GM10847 (cell line): ENCODE measurements around the gene NEURL1B.

Experiments
- POLR2A ChIP-seq: IDR thresholded peaks from 2 replicates; pipeline ENCODE4 v1.6.1; 2011; ENCODE audit not compliant: insufficient read length; ENCODE audit errors: extremely low read depth

NEURL1B gene

GRCh38 chr5:172624083-172624995 is 16.7 kb upstream of the NEURL1B start:
- TF ChIP-seq POLR2A = no peak

DNA sequence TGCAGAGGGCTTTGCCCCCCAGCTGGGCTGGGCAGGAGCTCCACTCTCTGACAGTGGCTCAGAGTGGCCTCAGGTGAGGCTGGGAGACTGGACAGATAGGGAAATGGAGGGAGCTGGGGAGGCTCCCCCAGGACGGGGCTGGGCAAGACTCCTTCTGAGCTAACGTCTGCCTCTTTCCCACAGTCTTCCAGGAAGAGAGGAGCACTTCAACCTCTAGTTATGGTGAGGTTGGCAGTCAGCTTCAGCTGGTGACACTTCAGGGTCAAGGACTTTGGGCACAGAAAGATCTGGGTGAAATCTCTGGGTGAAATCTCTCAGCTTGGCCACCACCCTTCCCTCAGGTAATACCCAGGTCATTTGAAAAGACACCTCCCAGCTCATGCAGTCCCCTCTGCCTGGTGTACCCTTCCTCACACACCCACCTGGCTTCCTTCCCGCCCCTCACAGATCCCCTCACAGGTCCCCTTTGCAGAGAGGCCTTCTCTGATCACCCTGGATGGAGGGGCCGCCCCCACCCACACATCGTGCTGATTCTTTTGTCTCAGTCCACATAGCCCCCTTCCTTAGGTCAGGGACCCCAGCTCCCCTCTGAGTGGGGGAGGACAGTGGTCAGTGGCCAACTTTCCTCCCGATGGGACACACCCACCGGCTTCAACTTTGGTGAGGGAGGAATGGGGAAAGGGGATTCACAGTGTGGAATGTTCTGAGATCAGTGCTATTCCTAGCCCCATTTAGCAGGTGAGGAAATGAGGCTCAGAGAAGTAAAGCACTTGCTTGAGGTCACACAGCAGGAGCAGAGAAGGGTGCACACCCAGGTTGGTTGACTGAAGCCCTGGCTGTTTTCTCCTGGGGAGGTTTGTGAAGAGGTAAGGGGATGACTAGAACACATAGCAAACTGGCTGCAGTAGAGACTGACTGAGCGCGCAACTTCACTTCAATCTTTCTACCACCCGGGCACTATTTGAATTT is 15.8 kb upstream of the NEURL1B start:
- no peak for TF ChIP-seq POLR2A

GRCh38 chr5:172626031-172626581 is 15.0 kb upstream of the NEURL1B start:
- TF ChIP-seq POLR2A = no peak

- no peak for TF ChIP-seq POLR2A
Observed at GRCh38 chr5:172630082-172630481, 11.0 kb upstream of the NEURL1B start.

DNA sequence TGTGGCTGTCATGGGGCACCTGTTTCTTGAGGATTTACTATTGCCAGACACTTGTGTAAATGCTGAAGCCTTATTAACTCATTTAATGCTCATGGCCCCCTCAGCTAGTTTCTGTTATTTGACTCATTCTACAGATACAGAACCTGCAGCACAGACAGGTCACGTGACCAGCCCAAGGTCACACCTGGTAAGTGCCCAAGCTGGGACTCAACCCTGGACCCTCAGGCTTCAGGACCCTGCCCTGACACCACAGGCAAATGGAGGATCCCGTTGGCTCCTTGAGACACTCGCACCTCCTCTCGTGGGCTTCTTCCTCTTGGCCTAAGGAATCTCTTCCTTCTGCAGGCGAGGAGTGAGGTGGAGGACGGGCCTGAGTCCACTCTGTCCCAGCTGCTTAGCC is 10.6 kb upstream of the NEURL1B start:
- TF ChIP-seq POLR2A = no peak

- TF ChIP-seq POLR2A = no peak
Observed at GRCh38 chr5:172630986-172631385, 10.1 kb upstream of the NEURL1B start.

DNA sequence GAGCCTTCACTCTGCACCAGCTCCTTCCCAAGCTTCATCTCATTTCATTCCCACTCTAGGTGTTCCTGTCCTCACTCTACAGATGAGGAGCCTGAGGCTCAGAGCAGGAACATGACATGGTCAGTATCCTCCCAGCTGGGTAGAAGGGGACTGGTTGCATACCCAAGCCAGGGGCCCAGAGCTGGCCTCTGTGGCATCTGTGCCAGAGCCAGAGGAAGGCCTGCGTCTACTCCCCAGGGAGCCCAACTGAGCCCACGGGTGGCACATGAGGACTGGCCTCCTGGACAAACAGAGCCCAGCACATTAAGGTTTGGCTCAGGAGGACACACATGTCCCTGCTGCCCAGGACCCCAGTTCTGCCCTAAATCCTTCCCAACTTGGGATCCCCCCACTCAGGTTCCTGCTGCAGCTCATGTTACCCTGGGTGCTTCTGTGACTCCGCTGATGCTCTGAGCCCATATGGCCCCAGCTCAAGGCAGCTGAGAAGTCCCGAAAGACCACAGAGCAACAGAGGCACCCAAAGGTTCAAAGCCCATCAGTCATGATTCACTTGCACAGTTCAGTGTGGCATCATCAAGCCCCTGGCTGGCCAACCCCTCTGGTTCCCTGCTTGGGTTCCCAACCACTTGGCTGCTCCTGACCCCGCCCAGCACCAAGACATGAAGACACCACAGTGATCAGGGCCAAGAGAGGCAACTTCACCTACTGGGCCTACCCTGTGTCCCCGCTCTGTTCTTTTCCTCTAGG is 8.5 kb upstream of the NEURL1B start:
- TF ChIP-seq POLR2A = no peak

DNA sequence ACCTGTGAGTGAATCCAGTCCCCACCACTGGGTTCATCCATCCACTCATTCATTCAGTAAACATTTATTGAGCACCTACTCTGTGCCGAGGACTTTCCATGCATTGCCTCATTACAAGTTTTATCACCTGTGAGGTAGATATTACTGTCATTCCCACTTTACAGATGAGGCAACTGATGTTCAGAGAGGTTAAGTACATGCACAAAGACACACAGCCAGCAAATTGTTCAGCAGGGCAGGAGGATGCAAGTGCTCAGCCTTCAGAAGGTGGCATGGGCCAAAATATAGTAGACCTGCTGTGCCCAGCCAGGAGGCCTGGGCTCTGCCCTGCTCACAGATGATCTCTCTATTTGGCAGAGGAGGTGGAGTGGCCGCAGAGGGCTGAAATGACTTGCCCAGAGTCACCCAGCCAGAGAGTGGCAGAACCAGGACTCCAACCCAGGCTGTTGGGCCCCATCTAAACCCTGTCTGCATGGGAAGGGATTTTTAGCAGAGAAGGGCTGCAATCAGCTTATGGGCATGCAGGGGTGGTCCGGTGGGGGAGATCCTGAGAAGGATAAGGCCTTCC is 7.6 kb upstream of the NEURL1B start:
- TF ChIP-seq POLR2A = no peak

- TF ChIP-seq POLR2A = no peak
Observed at GRCh38 chr5:172634106-172634899, 6.8 kb upstream of the NEURL1B start.

- TF ChIP-seq POLR2A = no peak
Observed at GRCh38 chr5:172635038-172635437, 6.0 kb upstream of the NEURL1B start.

DNA sequence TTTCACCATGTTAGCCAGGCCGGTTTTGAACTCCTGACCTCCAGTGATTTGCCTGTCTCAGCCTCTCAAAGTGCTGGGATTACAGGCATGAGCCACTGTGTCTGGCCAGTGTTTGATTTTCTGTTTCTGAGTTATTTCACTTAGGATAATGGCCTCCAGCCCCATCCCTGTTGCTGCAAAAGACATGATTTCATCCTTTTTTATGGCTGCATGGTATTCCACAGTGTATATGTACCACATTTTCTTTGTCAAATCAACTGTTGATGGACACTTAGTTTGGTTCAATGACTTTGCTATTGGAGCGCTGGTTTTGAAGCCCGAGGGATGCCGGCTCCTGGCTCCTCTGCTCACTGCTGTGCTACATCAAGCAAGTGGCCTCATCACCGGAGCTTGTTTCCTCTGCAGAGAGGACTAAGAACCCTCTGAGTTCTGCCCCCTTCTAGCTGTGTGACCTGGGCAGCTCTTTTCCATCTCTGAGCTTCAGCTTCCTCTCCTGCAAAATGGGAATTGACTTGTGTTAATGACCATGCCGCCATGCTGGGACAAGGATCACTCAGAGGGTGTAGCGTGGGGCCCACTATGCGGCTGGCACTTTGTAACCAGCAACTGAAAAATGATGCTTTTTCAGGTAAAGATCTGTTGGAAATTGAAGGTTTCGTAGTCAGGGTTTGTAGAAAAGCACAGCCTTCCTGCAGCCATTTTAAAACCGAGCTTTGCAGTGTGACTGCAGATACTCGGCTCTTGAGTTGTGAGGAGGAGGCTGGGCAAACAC is 4.6 kb upstream of the NEURL1B start:
- TF ChIP-seq POLR2A = no peak

GRCh38 chr5:172637110-172637580 is 3.9 kb upstream of the NEURL1B start:
- no peak for TF ChIP-seq POLR2A

GRCh38 chr5:172637740-172638139 is 3.3 kb upstream of the NEURL1B start:
- TF ChIP-seq POLR2A = no peak
